ENCODE results near the gene DBF4.
A peak's percentile ranks its signal among the peaks of the same experiment; 100 is the strongest.
"Not testable (repeated sequence)": the region's sequence is repeated elsewhere in the genome, so short reads cannot be mapped to it uniquely, and the experiment has no call there.

The DBF4 gene

DNA sequence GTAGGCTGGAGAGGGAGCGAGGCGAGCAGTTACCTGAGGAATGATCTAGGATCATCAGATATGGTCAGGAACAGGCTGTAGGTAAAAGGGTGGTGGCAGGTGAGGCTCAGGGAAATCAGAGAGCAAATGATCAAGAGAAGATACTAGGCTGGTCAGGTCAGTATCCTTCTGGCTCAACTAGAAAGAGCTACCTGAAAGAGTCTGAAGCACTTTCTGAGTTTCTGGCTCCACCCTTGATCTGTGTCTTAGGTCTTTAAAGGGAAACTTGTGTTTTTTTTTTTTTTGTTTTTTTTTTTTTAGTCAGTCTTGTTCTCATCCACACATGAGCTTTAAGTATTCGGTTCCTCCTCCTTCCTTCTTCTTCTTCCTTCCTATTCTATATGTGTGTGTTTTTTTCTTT, 68.3 kb downstream of the DBF4 start:
- in situ Hi-C loops (cut with MboI; ENCODE audit: low sequenced_read_pairs): no loop called here
- Histone ChIP-seq H3K27me3 (ENCODE audit: low read depth) (no peaks in the 10 kb centered on the region), H3K4me1 (peaks cover 15% of the 10 kb centered on the region), H3K9me3 (no peaks in the 10 kb centered on the region), H3K4me3 (no peak overlapping the region), H3K36me3 (replicated peaks) (no peaks in the 10 kb centered on the region; the same call in 1 of the 2 replicates)
- no peak for DNase-seq (ENCODE audit: low spot score in 2 of 2)

DNA sequence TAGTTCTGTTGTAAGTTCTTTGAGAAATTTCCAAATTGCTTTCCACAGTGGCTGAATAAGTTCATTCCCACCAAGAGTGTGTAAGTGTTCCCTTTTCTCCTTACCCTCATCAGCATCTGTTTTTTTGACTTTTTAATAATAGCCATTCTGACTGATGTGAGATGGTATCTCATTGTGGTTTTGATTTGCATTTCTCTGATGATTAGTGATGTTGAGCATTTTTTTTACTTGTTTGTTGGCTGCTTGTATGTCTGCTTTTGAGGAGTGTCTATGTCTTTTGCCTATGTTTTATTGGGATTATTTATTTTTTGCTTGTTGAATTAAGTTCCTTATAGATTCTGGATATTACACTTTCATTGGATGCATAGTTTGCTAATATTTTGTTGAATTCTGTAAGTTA, 69.6 kb downstream of the DBF4 start:
- H3K27me3 ChIP-seq (ENCODE audit: low read depth); H3K4me3 ChIP-seq; H3K36me3 ChIP-seq (replicated peaks); DNase-seq (ENCODE audit: low spot score in 2 of 2); in situ Hi-C loops (cut with MboI; ENCODE audit: low sequenced_read_pairs); H3K9me3 ChIP-seq: not testable (repeated sequence)
- H3K4me1 ChIP-seq: peaks cover 15% of the 10 kb centered on the region

DNA sequence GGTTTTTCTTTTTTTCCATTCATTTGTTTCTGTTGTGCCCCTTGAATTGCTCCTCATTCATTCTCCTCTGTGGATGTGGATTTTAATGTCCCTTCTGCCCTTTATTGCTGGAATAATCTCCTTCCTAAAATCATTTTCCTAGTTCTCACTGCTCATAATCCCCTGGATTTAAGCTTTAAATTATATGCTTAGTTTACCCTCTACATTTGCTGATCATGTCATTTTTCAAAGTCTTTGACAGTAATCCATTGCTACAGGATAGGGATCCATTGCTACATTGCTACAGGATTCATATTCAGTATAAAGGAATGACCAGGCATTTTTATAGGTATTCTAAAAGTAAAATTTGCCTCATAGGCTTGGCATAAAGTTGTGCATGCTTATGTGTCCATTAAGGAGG, 72.1 kb downstream of the DBF4 start:
- no peak overlapping the region for H3K4me3 ChIP-seq
- no peaks in the 10 kb centered on the region for H3K27me3 ChIP-seq (ENCODE audit: low read depth)
- no peaks in the 10 kb centered on the region; the same call in 1 of the 2 replicates for H3K36me3 ChIP-seq (replicated peaks)
- no peaks in the 10 kb centered on the region for H3K9me3 ChIP-seq
- peaks cover 15% of the 10 kb centered on the region for H3K4me1 ChIP-seq
- DNase-seq (ENCODE audit: low spot score in 2 of 2): peak in 1 of 2 experiments; percentile 51
- in situ Hi-C loops (cut with MboI; ENCODE audit: low sequenced_read_pairs): no loop called here
